ENCODE results near the gene LMAN1L.

Gene LMAN1L

DNA sequence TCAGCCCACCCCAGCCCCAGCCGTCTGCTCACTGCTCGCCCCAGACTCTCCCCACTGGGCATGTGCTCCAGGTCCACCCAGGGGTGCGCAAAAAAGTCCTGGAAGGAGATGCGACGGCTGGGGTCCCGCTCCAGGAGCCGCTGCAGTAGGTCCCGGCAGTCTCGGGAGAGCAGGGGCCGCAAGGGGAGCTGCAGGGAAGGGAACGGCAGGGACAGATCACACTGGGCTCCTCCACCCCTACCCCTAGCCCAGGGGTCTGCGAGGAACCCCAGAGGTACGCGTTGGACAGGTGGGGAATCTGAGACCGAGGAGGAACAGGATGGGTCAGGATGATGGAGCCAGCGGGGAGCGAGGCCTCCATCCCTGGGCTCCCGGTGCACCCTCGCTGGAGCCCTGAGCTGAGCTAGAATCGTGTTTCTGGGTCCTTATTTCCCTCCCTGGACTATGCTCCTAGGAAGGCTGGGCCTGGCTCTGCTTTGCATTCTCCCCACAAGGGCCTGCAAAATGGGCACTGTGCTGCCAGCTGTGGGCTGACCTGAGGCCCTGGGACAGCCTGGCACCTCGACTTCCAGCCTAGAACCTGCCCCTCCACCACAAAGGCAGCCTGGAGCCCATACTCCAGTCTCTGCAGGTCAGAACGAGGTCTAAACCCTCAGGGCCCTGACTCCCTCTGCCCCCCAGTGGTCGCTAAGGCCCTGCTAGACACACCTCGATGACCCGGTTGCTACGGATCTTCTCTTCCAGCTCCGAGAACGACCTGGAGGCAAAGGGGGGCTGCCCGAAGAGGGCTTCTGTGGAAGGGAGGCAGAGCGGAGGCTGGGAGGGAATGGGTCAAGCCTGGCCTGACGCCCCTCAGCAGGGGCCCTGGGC lies 27.1 kb downstream of the LMAN1L start:
- no peak overlapping the region for H3K27ac ChIP-seq
- TF ChIP-seq ZFX (IDR thresholded peaks at IDR 0.05; ENCODE audit: borderline replicate concordance): no peak
- TF ChIP-seq, protein P1, sequence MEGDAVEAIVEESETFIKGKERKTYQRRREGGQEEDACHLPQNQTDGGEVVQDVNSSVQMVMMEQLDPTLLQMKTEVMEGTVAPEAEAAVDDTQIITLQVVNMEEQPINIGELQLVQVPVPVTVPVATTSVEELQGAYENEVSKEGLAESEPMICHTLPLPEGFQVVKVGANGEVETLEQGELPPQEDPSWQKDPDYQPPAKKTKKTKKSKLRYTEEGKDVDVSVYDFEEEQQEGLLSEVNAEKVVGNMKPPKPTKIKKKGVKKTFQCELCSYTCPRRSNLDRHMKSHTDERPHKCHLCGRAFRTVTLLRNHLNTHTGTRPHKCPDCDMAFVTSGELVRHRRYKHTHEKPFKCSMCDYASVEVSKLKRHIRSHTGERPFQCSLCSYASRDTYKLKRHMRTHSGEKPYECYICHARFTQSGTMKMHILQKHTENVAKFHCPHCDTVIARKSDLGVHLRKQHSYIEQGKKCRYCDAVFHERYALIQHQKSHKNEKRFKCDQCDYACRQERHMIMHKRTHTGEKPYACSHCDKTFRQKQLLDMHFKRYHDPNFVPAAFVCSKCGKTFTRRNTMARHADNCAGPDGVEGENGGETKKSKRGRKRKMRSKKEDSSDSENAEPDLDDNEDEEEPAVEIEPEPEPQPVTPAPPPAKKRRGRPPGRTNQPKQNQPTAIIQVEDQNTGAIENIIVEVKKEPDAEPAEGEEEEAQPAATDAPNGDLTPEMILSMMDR (IDR thresholded peaks at IDR 0.05): 0 out of 2 replicates have a peak, but pooled peaks have one; percentile 6

GRCh38 chr15:74840851-74841775 lies 28.5 kb downstream of the LMAN1L start:
- TF ChIP-seq, protein P1 (IDR thresholded peaks at IDR 0.05): no peak
- TF ChIP-seq ZFX (IDR thresholded peaks at IDR 0.05; ENCODE audit: borderline replicate concordance): no peak
- no peak overlapping the region for H3K27ac ChIP-seq

- peak overlapping the region; percentile 89 for H3K27ac ChIP-seq
- TF ChIP-seq, protein P1 (IDR thresholded peaks at IDR 0.05): no peak
- no peak for TF ChIP-seq ZFX (IDR thresholded peaks at IDR 0.05; ENCODE audit: borderline replicate concordance)
These were observed 29.3 kb downstream of the LMAN1L start for GRCh38 chr15:74841891-74842373.

GRCh38 chr15:74842581-74843444 lies 30.2 kb downstream of the LMAN1L start, which contains the start of gene ULK3:
Gene ULK3, minus strand, starts transcription at chr15:74843156. Its CDS starts 51 bp downstream, at chr15:74843105.
- TF ChIP-seq ZFX (IDR thresholded peaks at IDR 0.05; ENCODE audit: borderline replicate concordance): no peak
- TF ChIP-seq, protein P1 (IDR thresholded peaks at IDR 0.05): peak; percentile 92
- H3K27ac ChIP-seq: peak within 1 kb of the TSS; percentile 89

GRCh38 chr15:74843445-74843828 lies 30.8 kb downstream of the LMAN1L start:
- H3K27ac ChIP-seq: peak overlapping the region; percentile 89

GRCh38 chr15:74843891-74844299 lies 31.3 kb downstream of the LMAN1L start:
- no peak for TF ChIP-seq ZFX (IDR thresholded peaks at IDR 0.05; ENCODE audit: borderline replicate concordance)
- TF ChIP-seq, protein P1 (IDR thresholded peaks at IDR 0.05): no peak

More at GRCh38 chr15:74843445-74843828, 30.8 kb downstream of the LMAN1L start:
- TF ChIP-seq, protein P1 (IDR thresholded peaks at IDR 0.05): no peak
- no peak for TF ChIP-seq ZFX (IDR thresholded peaks at IDR 0.05; ENCODE audit: borderline replicate concordance)

More at GRCh38 chr15:74843891-74844299, 31.3 kb downstream of the LMAN1L start:
- peak overlapping the region; percentile 89 for H3K27ac ChIP-seq
